PFSK-1 (cell line): ENCODE measurements around the gene AMBRA1.

Experiments
- POLR2AphosphoS5 ChIP-seq: IDR thresholded peaks from 2 replicates; pipeline ENCODE4 v1.6.1; 2012; ENCODE audit warnings: low read depth, mild to moderate bottlenecking, control low read depth, low read length, moderate library complexity
- REST ChIP-seq, 2 experiments: IDR thresholded peaks; 2 replicates each; pipeline versions ENCODE4 v1.6.1 to v1.8.0; 2011 to 2012; ENCODE audit warnings: low read depth in 2 of 2, low read length in 2 of 2, control low read depth in 1 of 2, inconsistent platforms in 1 of 2, mild to moderate bottlenecking in 1 of 2, moderate library complexity in 1 of 2; ENCODE audit not compliant: insufficient read depth in 1 of 2
- SIN3A ChIP-seq: IDR thresholded peaks from 2 replicates; pipeline ENCODE4 v1.6.1; 2012; ENCODE audit warnings: mild to moderate bottlenecking, low read length, moderate library complexity, borderline replicate concordance; ENCODE audit not compliant: insufficient read depth

GRCh38 chr11:46479601-46480000 is 114.2 kb downstream of the AMBRA1 start:
- TF ChIP-seq POLR2AphosphoS5 (no peak), REST (IDR thresholded peaks at IDR 0.05; ENCODE audit: insufficient read depth in 1 of 2, low read depth in 2 of 2, low read length in 2 of 2) (no peak), SIN3A (no peak)
